Measurements from ENCODE around the gene RBM38. TPM values are rescaled to one million over a fixed set of nuclear protein-coding genes. Genes with fewer than 3 reads are reported as not detected.

RBM38 gene
- total and polyA plus RNA-seq, 9 donors, result 6.3 to 77.6 (median 36.6) TPM

DNA sequence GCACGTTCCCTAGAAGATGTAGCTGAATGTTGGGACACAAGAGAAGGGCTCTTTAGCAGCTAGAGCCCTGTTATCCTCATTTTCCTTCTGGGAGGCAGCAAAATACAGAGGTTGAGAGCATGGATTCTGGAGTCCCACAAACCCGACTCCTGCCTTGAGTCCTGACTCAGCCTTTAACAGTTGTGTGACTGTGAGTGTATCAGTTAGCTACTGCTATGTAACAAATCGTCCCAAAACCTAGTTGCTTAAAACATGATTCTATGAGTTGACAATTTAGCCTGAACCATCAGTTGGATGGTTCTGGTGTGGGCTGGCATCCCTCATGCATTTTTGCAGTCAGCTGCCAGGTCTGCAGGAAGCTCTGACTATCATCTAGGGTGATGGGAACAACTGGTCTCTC lies 54.6 kb downstream of the RBM38 start:
- TF ChIP-seq CTCF (IDR thresholded peaks at IDR 0.05), result no peak
- no peak for TF ChIP-seq POLR2A (IDR thresholded peaks at IDR 0.05)
- no peak for TF ChIP-seq EP300 (IDR thresholded peaks at IDR 0.05)

GRCh38 chr20:57448764-57449354 lies 57.7 kb downstream of the RBM38 start:
- 73 to 86% (median 85%) methylated on average over 9 of the region's 9 CpGs for WGBS, 3 donors
- Histone ChIP-seq H3K4me1 (ENCODE audit: insufficient read depth) (peaks cover 4% of the 10 kb centered on the region), H3K9me3 (no peaks in the 10 kb centered on the region), H3K27me3 (no peaks in the 10 kb centered on the region), H3K27ac (no peak overlapping the region), H3K36me3 (no peaks in the 10 kb centered on the region), H3K4me3 (no peak overlapping the region)
- TF ChIP-seq POLR2A (IDR thresholded peaks at IDR 0.05) (no peak), CTCF (IDR thresholded peaks at IDR 0.05) (no peak), EP300 (IDR thresholded peaks at IDR 0.05) (no peak)
- intact Hi-C loops (cut with DNase I), result loop anchor here in 1 of 4 donors (10.0 kb wide), 1 partner anchor 46 kb away; no protein-coding TSS in a partner anchor
- DNase-seq, result no peak

More for the DNA sequence above, 54.6 kb downstream of the RBM38 start:
- no peak overlapping the region for H3K4me3 ChIP-seq
- peaks cover 9% of the 10 kb centered on the region for H3K4me1 ChIP-seq (ENCODE audit: insufficient read depth)
- no peaks in the 10 kb centered on the region for H3K27me3 ChIP-seq
- H3K27ac ChIP-seq, result peak overlapping the region in 1 of 2 donors; percentile 26
- intact Hi-C loops (cut with DNase I), result loop anchor here in 1 of 4 donors (10.0 kb wide), 1 partner anchor 49 kb away; no protein-coding TSS in a partner anchor
- H3K9me3 ChIP-seq, result no peaks in the 10 kb centered on the region
- WGBS, 3 donors, result 51 to 58% (median 58%) methylated on average over 3 of the region's 3 CpGs
- DNase-seq, result no peak
- H3K36me3 ChIP-seq, result no peaks in the 10 kb centered on the region

- H3K36me3 ChIP-seq, result no peaks in the 10 kb centered on the region
- WGBS, 3 donors, result 78 to 81% (median 80%) methylated on average over 14 of the region's 14 CpGs
- intact Hi-C loops (cut with DNase I), result loop anchor here in 1 of 4 donors (10.0 kb wide), 1 partner anchor 45 kb away; no protein-coding TSS in a partner anchor
- H3K27me3 ChIP-seq, result no peaks in the 10 kb centered on the region
- TF ChIP-seq CTCF (IDR thresholded peaks at IDR 0.05) (no peak), POLR2A (IDR thresholded peaks at IDR 0.05) (no peak), EP300 (IDR thresholded peaks at IDR 0.05) (no peak)
- DNase-seq, result no peak
- peaks cover 4% of the 10 kb centered on the region for H3K4me1 ChIP-seq (ENCODE audit: insufficient read depth)
- no peaks in the 10 kb centered on the region for H3K9me3 ChIP-seq
- H3K27ac ChIP-seq, result no peak overlapping the region
- H3K4me3 ChIP-seq, result no peak overlapping the region
Measured at GRCh38 chr20:57449398-57450354, 58.5 kb downstream of the RBM38 start.

GRCh38 chr20:57450419-57450818 lies 59.2 kb downstream of the RBM38 start:
- Histone ChIP-seq H3K27ac (no peak overlapping the region), H3K4me1 (ENCODE audit: insufficient read depth) (peaks cover 3% of the 10 kb centered on the region), H3K36me3 (no peaks in the 10 kb centered on the region), H3K27me3 (no peaks in the 10 kb centered on the region), H3K4me3 (no peak overlapping the region), H3K9me3 (no peaks in the 10 kb centered on the region)
- WGBS, 3 donors, result 18 to 37% (median 23%) methylated on average over 11 to 12 of the region's 12 CpGs
- intact Hi-C loops (cut with DNase I), result no loop called here
- TF ChIP-seq EP300 (IDR thresholded peaks at IDR 0.05) (no peak), CTCF (IDR thresholded peaks at IDR 0.05) (no peak), POLR2A (IDR thresholded peaks at IDR 0.05) (no peak)
- no peak for DNase-seq
